Endodermal cell (in vitro differentiated cells): ENCODE measurements around the gene GSTO2. TPM values are rescaled to one million over a fixed set of nuclear protein-coding genes. Genes with fewer than 3 reads are reported as not detected.
"Not testable (repeated sequence)": the region's sequence is repeated elsewhere in the genome, so short reads cannot be mapped to it uniquely, and the experiment has no call there.

ENCODE experiments used
- DNase-seq: peaks from one replicate; pipeline ENCODE4 v3.0.0-alpha.2; 2017
- H3K27ac ChIP-seq: 2 replicates; pipeline ENCODE4 v1.5.1; 2013; ENCODE audit warnings: mild to moderate bottlenecking, low read depth, low read length, moderate library complexity
- H3K27me3 ChIP-seq: 2 replicates; pipeline ENCODE4 v1.6.1; 2013; ENCODE audit warnings: mild to moderate bottlenecking, low read length, moderate library complexity; ENCODE audit not compliant: insufficient read depth, control insufficient read depth, poor library complexity, severe bottlenecking
- H3K36me3 ChIP-seq: 2 replicates; pipeline ENCODE4 v1.7.0; 2013; ENCODE audit warnings: mild to moderate bottlenecking, low read length, moderate library complexity; ENCODE audit not compliant: control insufficient read depth, insufficient read depth
- H3K4me1 ChIP-seq: one replicate; pipeline ENCODE4 v1.7.0; 2013; ENCODE audit warnings: low read length; ENCODE audit not compliant: control insufficient read depth, insufficient read depth
- H3K4me3 ChIP-seq: 2 replicates; pipeline ENCODE4 v1.5.1; 2013; ENCODE audit warnings: mild to moderate bottlenecking, low read length, moderate library complexity
- H3K9ac ChIP-seq: 2 replicates; pipeline ENCODE4 v1.6.1; 2013; ENCODE audit warnings: mild to moderate bottlenecking, low read length, moderate library complexity; ENCODE audit not compliant: poor library complexity, severe bottlenecking; ENCODE audit errors: extremely low read depth
- H3K9me3 ChIP-seq: 2 replicates; pipeline ENCODE4 v1.6.1; 2013; ENCODE audit warnings: mild to moderate bottlenecking, low read length, moderate library complexity; ENCODE audit not compliant: control insufficient read depth
- H3K27ac Mint-ChIP-seq: 2 replicates; pipeline ENCODE4 v1.8.0; 2020; ENCODE audit warnings: mixed read lengths
- H3K27me3 Mint-ChIP-seq: 2 replicates; pipeline ENCODE4 v1.8.0; 2021; ENCODE audit warnings: mild to moderate bottlenecking, mixed read lengths; ENCODE audit not compliant: insufficient read depth
- H3K36me3 Mint-ChIP-seq: 2 replicates; pipeline ENCODE4 v1.8.0; 2020; ENCODE audit warnings: low read depth, mixed read lengths
- H3K4me1 Mint-ChIP-seq: 2 replicates; pipeline ENCODE4 v1.8.0; 2020; ENCODE audit warnings: mixed read lengths
- H3K4me3 Mint-ChIP-seq: 2 replicates; pipeline ENCODE4 v1.8.0; 2020; ENCODE audit warnings: mild to moderate bottlenecking, moderate library complexity, mixed read lengths
- H3K9me3 Mint-ChIP-seq: 2 replicates; pipeline ENCODE4 v1.8.0; 2020; ENCODE audit warnings: mild to moderate bottlenecking, mixed read lengths
- WGBS, 2 experiments: methylation state at CpG; one replicate each; pipeline versions ENCODE4 v1.1.5 to v1.1.7; 2013; ENCODE audit warnings: missing lambda C conversion rate in 2 of 2, mixed read lengths in 1 of 2; ENCODE audit not compliant: insufficient coverage in 1 of 2, insufficient read length in 1 of 2; 5-methylcytosine and 5-hydroxymethylcytosine counted together
- total RNA-seq, 2 donors: library from RNA; stranded (reverse); fragmentation: NEBNext Ultra II Directional in 1 of 2; extraction: Animal tissue kit (Norgen Biotek cat#: 25700) in 1 of 2; gene quantifications; 2 replicates in 1 of 2; 3 replicates in 1 of 2; pipeline ENCODE4 v1.2.1, GENCODE V29; 2021
- TF ChIP-seq, protein P1 (sequence below): fragments of 200-600 bp; sonication (generic); conservative IDR thresholded peaks from 2 replicates; pipeline ENCODE4 v1.5.0; 2021; ENCODE audit warnings: antibody characterized with exemption, mild to moderate bottlenecking

GSTO2 gene
- total RNA-seq, 2 donors from 2014 or later: 17.8 to 18.8 TPM

DNA sequence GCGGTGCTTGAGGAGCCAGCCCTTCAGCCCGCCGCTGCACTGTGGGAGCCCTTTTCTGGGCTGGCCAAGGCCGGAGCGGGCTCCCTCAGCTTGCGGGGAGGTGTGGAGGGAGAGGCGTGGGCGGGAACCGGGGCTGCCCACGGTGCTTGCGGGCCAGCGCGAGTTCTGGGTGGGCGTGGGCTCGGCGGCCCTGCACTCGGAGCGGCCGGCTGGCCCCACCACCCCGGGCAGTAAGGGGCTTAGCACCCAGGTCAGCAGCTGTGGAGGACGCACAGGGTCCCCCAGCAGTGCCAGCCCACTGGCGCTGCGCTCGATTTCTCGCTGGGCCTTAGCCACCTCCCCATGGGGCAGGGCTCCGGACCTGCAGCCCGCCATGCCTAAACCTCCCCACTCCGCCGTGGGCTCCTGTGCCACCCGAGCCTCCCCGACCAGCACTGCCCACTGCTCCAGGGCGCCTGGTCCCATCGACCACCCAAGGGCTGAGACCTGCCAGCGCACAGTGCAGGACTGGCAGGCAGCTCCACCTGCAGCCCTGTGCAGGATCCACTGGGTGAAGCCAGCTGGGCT, 23.8 kb upstream of the GSTO2 start:
- H3K4me3 Mint-ChIP-seq: no peak overlapping the region
- no peaks in the 10 kb centered on the region for H3K27me3 ChIP-seq
- H3K36me3 Mint-ChIP-seq: peaks cover 24% of the 10 kb centered on the region
- H3K9me3 Mint-ChIP-seq: peaks cover 37% of the 10 kb centered on the region
- H3K4me3 ChIP-seq: no peak overlapping the region
- H3K27ac ChIP-seq: no peak overlapping the region
- DNase-seq: no peak
- peaks cover 8% of the 10 kb centered on the region for H3K4me1 Mint-ChIP-seq
- no peak overlapping the region for H3K9ac ChIP-seq
- no peaks in the 10 kb centered on the region for H3K27me3 Mint-ChIP-seq
- TF ChIP-seq, protein P1, sequence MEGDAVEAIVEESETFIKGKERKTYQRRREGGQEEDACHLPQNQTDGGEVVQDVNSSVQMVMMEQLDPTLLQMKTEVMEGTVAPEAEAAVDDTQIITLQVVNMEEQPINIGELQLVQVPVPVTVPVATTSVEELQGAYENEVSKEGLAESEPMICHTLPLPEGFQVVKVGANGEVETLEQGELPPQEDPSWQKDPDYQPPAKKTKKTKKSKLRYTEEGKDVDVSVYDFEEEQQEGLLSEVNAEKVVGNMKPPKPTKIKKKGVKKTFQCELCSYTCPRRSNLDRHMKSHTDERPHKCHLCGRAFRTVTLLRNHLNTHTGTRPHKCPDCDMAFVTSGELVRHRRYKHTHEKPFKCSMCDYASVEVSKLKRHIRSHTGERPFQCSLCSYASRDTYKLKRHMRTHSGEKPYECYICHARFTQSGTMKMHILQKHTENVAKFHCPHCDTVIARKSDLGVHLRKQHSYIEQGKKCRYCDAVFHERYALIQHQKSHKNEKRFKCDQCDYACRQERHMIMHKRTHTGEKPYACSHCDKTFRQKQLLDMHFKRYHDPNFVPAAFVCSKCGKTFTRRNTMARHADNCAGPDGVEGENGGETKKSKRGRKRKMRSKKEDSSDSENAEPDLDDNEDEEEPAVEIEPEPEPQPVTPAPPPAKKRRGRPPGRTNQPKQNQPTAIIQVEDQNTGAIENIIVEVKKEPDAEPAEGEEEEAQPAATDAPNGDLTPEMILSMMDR: no peak
- H3K9me3 ChIP-seq: peaks cover 32% of the 10 kb centered on the region
- no peaks in the 10 kb centered on the region for H3K36me3 ChIP-seq
- no peaks in the 10 kb centered on the region for H3K4me1 ChIP-seq
- no peak overlapping the region for H3K27ac Mint-ChIP-seq
- 93% methylated on average over 34 of the region's 34 CpGs; no CpG with 5 or more reads in 1 of the 2 experiments for WGBS, 2 experiments

GRCh38 chr10:104246976-104247375, 22.0 kb upstream of the GSTO2 start:
- Histone ChIP-seq H3K9ac (no peak overlapping the region), H3K36me3 (no peaks in the 10 kb centered on the region), H3K27me3 (no peaks in the 10 kb centered on the region), H3K4me1 (no peaks in the 10 kb centered on the region), H3K9me3 (peaks cover 39% of the 10 kb centered on the region), H3K4me3 (peak overlapping the region; percentile 42), H3K27ac (no peak overlapping the region)
- Mint-ChIP-seq H3K4me3 (no peak overlapping the region), H3K4me1 (peaks cover 16% of the 10 kb centered on the region), H3K27me3 (no peaks in the 10 kb centered on the region), H3K27ac (no peak overlapping the region), H3K36me3 (peaks cover 24% of the 10 kb centered on the region), H3K9me3 (peaks cover 44% of the 10 kb centered on the region)
- 89 to 95% methylated on average over 2 of the region's 2 CpGs for WGBS, 2 experiments
- no peak for DNase-seq
- TF ChIP-seq, protein P1: no peak

DNA sequence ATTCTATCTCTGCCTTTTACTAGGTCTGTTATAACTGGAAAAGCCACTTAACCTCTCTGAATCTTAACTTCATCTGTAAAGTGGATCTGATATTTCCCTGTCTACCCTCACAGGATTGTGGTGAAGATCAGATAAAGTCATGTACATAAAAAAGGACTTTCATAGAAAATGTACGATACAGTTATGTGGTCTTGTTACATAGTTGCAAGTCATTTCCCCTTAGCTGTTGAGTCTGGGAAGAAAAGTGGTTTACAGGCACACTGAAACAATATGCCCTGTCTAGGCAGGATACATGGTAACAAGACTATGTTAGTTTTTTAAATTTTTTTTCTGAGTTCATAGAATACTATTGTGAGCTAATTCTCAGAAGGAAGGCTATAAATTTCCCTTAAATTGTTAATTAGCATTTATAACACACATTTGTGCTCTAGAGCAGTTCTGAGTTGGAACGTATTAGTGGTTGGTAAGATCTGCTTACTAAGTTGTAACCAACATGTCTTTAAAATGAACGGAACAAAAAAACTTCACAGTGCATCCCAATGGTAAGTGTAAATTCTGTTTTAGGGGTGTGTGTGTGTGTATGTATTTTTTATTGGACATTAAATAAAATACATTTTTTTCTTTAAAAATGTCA, 21.4 kb upstream of the GSTO2 start:
- Histone ChIP-seq H3K9me3 (peaks cover 44% of the 10 kb centered on the region), H3K27me3 (no peaks in the 10 kb centered on the region), H3K4me1 (peaks cover 3% of the 10 kb centered on the region), H3K9ac (no peak overlapping the region), H3K27ac (no peak overlapping the region), H3K36me3 (no peaks in the 10 kb centered on the region), H3K4me3 (peak overlapping the region; percentile 42)
- Mint-ChIP-seq H3K4me1 (peaks cover 19% of the 10 kb centered on the region), H3K27ac (no peak overlapping the region), H3K4me3 (no peak overlapping the region), H3K27me3 (no peaks in the 10 kb centered on the region), H3K36me3 (peaks cover 24% of the 10 kb centered on the region), H3K9me3 (peaks cover 50% of the 10 kb centered on the region)
- 94 to 100% methylated on average over 2 to 3 of the region's 3 CpGs for WGBS, 2 experiments
- TF ChIP-seq, protein P1: no peak
- DNase-seq: no peak

GRCh38 chr10:104248931-104249330, 20.1 kb upstream of the GSTO2 start:
- H3K27me3 Mint-ChIP-seq, H3K27ac ChIP-seq, H3K36me3 ChIP-seq, H3K27ac Mint-ChIP-seq, H3K4me1 ChIP-seq, H3K4me3 Mint-ChIP-seq, H3K9ac ChIP-seq, DNase-seq, H3K27me3 ChIP-seq: not testable (repeated sequence)
- peaks cover 24% of the 10 kb centered on the region for H3K4me1 Mint-ChIP-seq
- Histone ChIP-seq H3K9me3 (peaks cover 44% of the 10 kb centered on the region), H3K4me3 (peak overlapping the region; percentile 34)
- H3K9me3 Mint-ChIP-seq: peaks cover 50% of the 10 kb centered on the region
- WGBS, 2 experiments: 93 to 96% methylated on average over 11 of the region's 11 CpGs
- H3K36me3 Mint-ChIP-seq: peaks cover 24% of the 10 kb centered on the region
